PC-3 (cell line): Measurements from ENCODE around the gene STAG3. TPM values are rescaled to one million over a fixed set of nuclear protein-coding genes. Genes with fewer than 3 reads are reported as not detected.
"Not testable (repeated sequence)": the region's sequence is repeated elsewhere in the genome, so short reads cannot be mapped to it uniquely, and the experiment has no call there.

Experiments
- ATAC-seq: fragments of 200-7000 bp; cut with Tn5 transposase; 2 replicates; pipeline ENCODE4 v1.9.1; 2020; ENCODE audit warnings: mild to moderate bottlenecking, moderate library complexity
- BruUV-seq: library from RNA; stranded (reverse); fragments of 400-500 nt; replicated peaks from 2 replicates; lab custom pipeline; 2021; lab: Mats Ljungman, UMichigan
- CTCF ChIA-PET: fragments of 300-600 bp; sonication (Branson Sonifier 250); formaldehyde crosslinking; loops from one replicate; lab custom pipeline; 2022; ENCODE audit warnings: antibody characterized with exemption; lab: Charles Lee
- POLR2A ChIA-PET: fragments of 300-600 bp; sonication (Branson Sonifier 250); formaldehyde crosslinking; loops from one replicate; lab custom pipeline; 2022; ENCODE audit warnings: antibody characterized with exemption; ENCODE audit not compliant: unreplicated experiment; lab: Charles Lee
- DNase-seq: peaks from one replicate; pipeline ENCODE4 v3.0.0-alpha.2; 2015
- H2AFZ ChIP-seq: fragments of 300-600 bp; sonication (generic); 2 replicates; pipeline ENCODE4 v1.6.0; 2016; ENCODE audit warnings: antibody characterized with exemption, low read length
- H3F3A ChIP-seq: fragments of 300-600 bp; sonication (generic); one replicate; pipeline ENCODE4 v1.6.0; 2017; ENCODE audit warnings: antibody characterized with exemption, low read length, control low read depth, mild to moderate bottlenecking; ENCODE audit not compliant: unreplicated experiment
- H3K27ac ChIP-seq: fragments of 300-600 bp; sonication (generic); 2 replicates; pipeline ENCODE4 v1.5.1; 2016; ENCODE audit warnings: mild to moderate bottlenecking, low read length
- H3K27me3 ChIP-seq: fragments of 300-600 bp; sonication (generic); 2 replicates; pipeline ENCODE4 v1.6.1; 2016; ENCODE audit warnings: low read length, mixed read lengths
- H3K36me3 ChIP-seq: fragments of 300-600 bp; sonication (generic); 2 replicates; pipeline ENCODE4 v1.6.1; 2016; ENCODE audit warnings: low read depth, mixed run types, low read length, mixed read lengths
- H3K4me1 ChIP-seq: fragments of 300-600 bp; sonication (generic); 2 replicates; pipeline ENCODE4 v1.5.1; 2016; ENCODE audit warnings: low read length; ENCODE audit not compliant: insufficient read depth
- H3K4me2 ChIP-seq: fragments of 300-600 bp; sonication (generic); 2 replicates; pipeline ENCODE4 v1.6.0; 2016; ENCODE audit warnings: low read length
- H3K4me3 ChIP-seq: fragments of 300-600 bp; sonication (generic); 2 replicates; pipeline ENCODE4 v1.5.1; 2016; ENCODE audit warnings: mild to moderate bottlenecking, low read length, mixed read lengths
- H3K79me2 ChIP-seq: fragments of 300-600 bp; sonication (generic); 2 replicates; pipeline ENCODE4 v1.6.1; 2017; ENCODE audit warnings: low read length, mixed read lengths
- H3K9ac ChIP-seq: fragments of 300-600 bp; sonication (generic); 2 replicates; pipeline ENCODE4 v1.6.0; 2016; ENCODE audit warnings: mild to moderate bottlenecking, low read length
- H3K9me2 ChIP-seq: fragments of 300-600 bp; sonication (generic); replicated peaks from 2 replicates; pipeline ENCODE4 v1.6.1; 2016; ENCODE audit warnings: mixed run types, low read length, mixed read lengths
- H3K9me3 ChIP-seq: fragments of 300-600 bp; sonication (generic); 2 replicates; pipeline ENCODE4 v1.6.1; 2016; ENCODE audit warnings: low read length, mixed read lengths
- H4K20me1 ChIP-seq: fragments of 300-600 bp; sonication (generic); 2 replicates; pipeline ENCODE4 v1.6.1; 2016; ENCODE audit warnings: low read length, mixed read lengths
- EZH2 ChIP-seq: fragments of 300-600 bp; sonication (generic); IDR thresholded peaks from one replicate; pipeline ENCODE4 v1.6.1; 2017; ENCODE audit warnings: antibody characterized with exemption, mild to moderate bottlenecking, low read length; ENCODE audit not compliant: unreplicated experiment
- EZH2phosphoT487 ChIP-seq: fragments of 300-600 bp; sonication (generic); IDR thresholded peaks from 2 replicates; pipeline ENCODE4 v1.6.1; 2018; ENCODE audit warnings: mild to moderate bottlenecking, antibody characterized with exemption, low read length, borderline replicate concordance
- intact Hi-C: fragments of 100-400 bp; cut with micrococcal nuclease; formaldehyde crosslinking; loops from 2 replicates; pipeline ENCODE4 v1.9.0; 2023
- total RNA-seq: library from RNA; depleted of rRNA; stranded (reverse); fragments of >200 nt; gene quantifications from 2 replicates; pipeline ENCODE4 v1.2.3, GENCODE V29; 2014
- TF ChIP-seq, protein P1 (sequence below): fragments of 300-600 bp; sonication (generic); conservative IDR thresholded peaks from 2 replicates; pipeline ENCODE4 v1.5.1; 2017; ENCODE audit warnings: antibody characterized with exemption, low read depth, mild to moderate bottlenecking, low read length

STAG3 gene
- total RNA-seq, 1 experiment from 2014 or later = 0.07 TPM

DNA sequence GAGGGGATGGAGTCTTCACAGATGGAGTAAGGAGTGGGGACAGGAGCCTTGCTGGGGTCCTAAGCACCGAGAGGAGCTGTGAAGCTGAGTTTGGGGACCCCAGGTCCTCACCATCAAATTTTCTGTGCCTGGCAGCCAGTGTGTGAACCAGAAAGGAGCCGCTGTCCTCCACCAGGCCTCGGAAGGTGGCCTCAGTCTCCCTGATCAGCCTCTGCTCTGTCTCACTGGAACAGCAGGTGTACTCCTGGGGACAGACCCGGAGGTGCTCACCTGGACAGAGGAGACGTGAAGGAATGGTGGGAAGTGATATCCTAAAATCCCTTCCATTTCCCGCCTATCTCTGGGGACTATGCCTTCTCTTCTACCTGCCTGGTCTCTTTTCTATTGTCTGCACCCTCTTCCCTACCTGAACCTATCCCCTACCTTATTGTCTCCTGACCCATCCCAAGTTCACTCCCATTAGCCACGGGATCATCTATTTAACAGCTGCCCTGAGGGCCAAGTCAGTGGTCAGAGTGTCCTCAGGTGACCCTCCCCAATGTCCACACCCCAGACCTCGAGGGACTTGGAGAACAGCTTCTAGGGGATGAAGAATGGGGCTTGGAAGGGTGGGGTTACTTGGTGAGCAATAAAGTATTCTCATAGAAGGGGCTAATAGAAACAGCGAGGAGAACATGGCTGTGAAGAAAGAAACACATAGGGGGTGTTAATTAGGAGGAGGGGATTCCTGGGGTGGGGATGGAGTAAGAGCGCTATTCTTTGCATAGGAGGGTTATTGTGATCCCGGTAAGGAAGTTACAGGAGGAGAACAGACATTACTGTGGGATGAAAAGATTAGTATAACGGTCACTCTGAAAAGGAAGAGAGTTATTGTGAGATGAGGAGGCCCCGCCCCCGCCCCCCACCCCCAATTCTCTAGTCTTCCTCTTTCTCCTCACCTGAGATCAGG, 1.3 kb upstream of the STAG3 start:
- no peak for DNase-seq
- Histone ChIP-seq H2AFZ (peak overlapping the region; percentile 97), H3K4me1 (peaks cover 6% of the 10 kb centered on the region; the same call in 1 of the 2 replicates), H4K20me1 (no peaks in the 10 kb centered on the region), H3K4me3 (peak overlapping the region; percentile 84), H3K4me2 (peak overlapping the region; percentile 96), H3K9me3 (no peaks in the 10 kb centered on the region), H3K9ac (peak overlapping the region; percentile 63), H3F3A (no peaks in the 10 kb centered on the region), H3K27ac (no peak overlapping the region), H3K27me3 (no peaks in the 10 kb centered on the region), H3K79me2 (no peaks in the 10 kb centered on the region), H3K36me3 (no peaks in the 10 kb centered on the region), H3K9me2 (no peaks in the 10 kb centered on the region)
- intact Hi-C loops = loop anchor here (2.0 kb wide), 1 partner anchor 14 kb away; no protein-coding TSS in a partner anchor
- TF ChIP-seq, protein P1, sequence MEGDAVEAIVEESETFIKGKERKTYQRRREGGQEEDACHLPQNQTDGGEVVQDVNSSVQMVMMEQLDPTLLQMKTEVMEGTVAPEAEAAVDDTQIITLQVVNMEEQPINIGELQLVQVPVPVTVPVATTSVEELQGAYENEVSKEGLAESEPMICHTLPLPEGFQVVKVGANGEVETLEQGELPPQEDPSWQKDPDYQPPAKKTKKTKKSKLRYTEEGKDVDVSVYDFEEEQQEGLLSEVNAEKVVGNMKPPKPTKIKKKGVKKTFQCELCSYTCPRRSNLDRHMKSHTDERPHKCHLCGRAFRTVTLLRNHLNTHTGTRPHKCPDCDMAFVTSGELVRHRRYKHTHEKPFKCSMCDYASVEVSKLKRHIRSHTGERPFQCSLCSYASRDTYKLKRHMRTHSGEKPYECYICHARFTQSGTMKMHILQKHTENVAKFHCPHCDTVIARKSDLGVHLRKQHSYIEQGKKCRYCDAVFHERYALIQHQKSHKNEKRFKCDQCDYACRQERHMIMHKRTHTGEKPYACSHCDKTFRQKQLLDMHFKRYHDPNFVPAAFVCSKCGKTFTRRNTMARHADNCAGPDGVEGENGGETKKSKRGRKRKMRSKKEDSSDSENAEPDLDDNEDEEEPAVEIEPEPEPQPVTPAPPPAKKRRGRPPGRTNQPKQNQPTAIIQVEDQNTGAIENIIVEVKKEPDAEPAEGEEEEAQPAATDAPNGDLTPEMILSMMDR = no peak
- no peak for TF ChIP-seq EZH2phosphoT487
- no peak for TF ChIP-seq EZH2
- ChIA-PET POLR2A (no interaction called here), CTCF (no interaction called here)
- no peak for ATAC-seq
- BruUV-seq = TSS peak; percentile 67

DNA sequence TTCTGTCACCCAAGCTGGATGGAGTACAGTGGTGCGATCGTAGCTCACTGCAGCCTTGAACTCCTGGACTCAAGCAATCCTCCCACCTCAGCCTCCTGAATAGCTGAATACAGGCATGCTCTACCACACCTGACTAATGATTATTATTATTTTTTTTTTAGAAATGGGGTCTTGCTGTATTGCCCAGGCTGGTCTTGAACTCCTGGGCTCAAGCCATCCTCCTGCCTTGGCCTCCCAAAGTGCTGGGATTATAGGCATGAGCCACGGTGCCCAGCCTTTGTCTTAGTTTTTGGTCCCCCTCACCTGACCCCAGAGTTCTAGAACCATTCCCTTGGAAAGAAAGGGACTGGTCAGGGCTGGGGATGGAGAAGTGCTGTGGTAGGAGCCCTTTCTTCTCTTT, 2.4 kb downstream of the STAG3 start:
- H2AFZ ChIP-seq = not testable (repeated sequence)

DNA sequence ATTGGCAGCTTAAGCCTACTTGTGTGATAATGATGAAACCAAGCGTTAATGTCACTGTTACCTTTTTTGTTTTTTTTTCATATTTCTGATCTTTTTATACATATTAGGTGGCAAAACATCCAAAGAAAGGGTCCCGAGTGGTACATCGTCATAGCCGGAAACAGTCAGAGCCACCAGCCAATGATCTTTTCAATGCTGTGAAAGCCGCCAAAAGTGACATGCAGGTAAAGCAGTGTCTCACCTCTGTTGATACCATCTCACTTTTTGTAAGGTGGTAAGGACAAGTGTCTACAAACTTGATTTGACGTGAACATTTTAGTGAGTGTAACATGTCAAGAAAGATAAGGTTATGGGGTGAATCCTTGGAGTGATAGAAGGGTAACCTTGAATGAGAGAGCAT, 4.9 kb downstream of the STAG3 start:
- CTCF ChIA-PET, H3K4me1 ChIP-seq, H3F3A ChIP-seq, POLR2A ChIA-PET, H3K4me3 ChIP-seq, H3K79me2 ChIP-seq, H3K9ac ChIP-seq, H3K27me3 ChIP-seq, H3K9me2 ChIP-seq, H2AFZ ChIP-seq, H3K27ac ChIP-seq, ATAC-seq, H3K4me2 ChIP-seq, H3K36me3 ChIP-seq, intact Hi-C loops, DNase-seq, H3K9me3 ChIP-seq, H4K20me1 ChIP-seq, BruUV-seq: not testable (repeated sequence)

More for the DNA sequence above, 2.4 kb downstream of the STAG3 start:
- ATAC-seq, H3K9me2 ChIP-seq, H3K79me2 ChIP-seq, H3F3A ChIP-seq, H3K27me3 ChIP-seq, H3K4me1 ChIP-seq, H3K4me2 ChIP-seq, H3K27ac ChIP-seq, DNase-seq, H3K9ac ChIP-seq, H4K20me1 ChIP-seq, H3K4me3 ChIP-seq, BruUV-seq, CTCF ChIA-PET, H3K36me3 ChIP-seq, POLR2A ChIA-PET, H3K9me3 ChIP-seq, intact Hi-C loops: not testable (repeated sequence)

DNA sequence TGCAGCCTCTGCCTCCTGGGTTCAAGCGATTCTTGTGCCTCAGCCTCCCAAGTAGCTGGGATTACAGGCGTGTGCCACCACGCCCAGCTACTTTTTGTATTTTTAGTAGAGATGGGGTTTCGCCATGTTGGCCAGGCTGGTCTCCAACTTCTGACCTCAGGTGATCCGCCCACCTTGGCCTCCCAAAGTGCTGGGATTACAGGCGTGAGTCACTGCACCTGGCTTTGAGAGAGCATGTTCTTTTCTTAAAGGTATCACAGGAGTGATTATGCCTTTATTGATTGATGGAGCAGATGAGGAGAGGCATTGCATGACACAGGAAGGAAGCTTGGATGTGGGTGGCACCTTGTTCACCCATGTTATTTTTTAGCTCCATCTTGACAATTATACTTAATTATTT, 5.4 kb downstream of the STAG3 start:
- DNase-seq, H4K20me1 ChIP-seq, H3K9ac ChIP-seq, H3K79me2 ChIP-seq, H3K4me1 ChIP-seq, H3K9me2 ChIP-seq, H2AFZ ChIP-seq, H3K4me2 ChIP-seq, ATAC-seq, H3K9me3 ChIP-seq, H3K36me3 ChIP-seq, POLR2A ChIA-PET, H3F3A ChIP-seq, H3K27me3 ChIP-seq, H3K4me3 ChIP-seq, H3K27ac ChIP-seq, CTCF ChIA-PET, BruUV-seq, intact Hi-C loops: not testable (repeated sequence)
